Large intestine (tissue), 3 donors: ENCODE results near the gene ZDHHC14. TPM values are rescaled to one million over a fixed set of nuclear protein-coding genes. Genes with fewer than 3 reads are reported as not detected.
"Not testable (repeated sequence)": the region's sequence is repeated elsewhere in the genome, so short reads cannot be mapped to it uniquely, and the experiment has no call there.

ENCODE experiments used
- DNase-seq, 2 donors: peaks; one replicate each; pipeline versions ENCODE4 v3.0.0 to v3.0.0-alpha.2; 2013
- H3K27ac ChIP-seq: one replicate; pipeline ENCODE4 v1.5.1; 2013; ENCODE audit warnings: low read length
- H3K27me3 ChIP-seq: 2 replicates; pipeline ENCODE4 v1.6.1; 2013; ENCODE audit warnings: low read length; ENCODE audit not compliant: control insufficient read depth, insufficient read depth
- H3K36me3 ChIP-seq: 2 replicates; pipeline ENCODE4 v1.6.1; 2013; ENCODE audit warnings: low read length; ENCODE audit not compliant: control insufficient read depth, insufficient read depth
- H3K4me1 ChIP-seq: one replicate; pipeline ENCODE4 v1.6.1; 2013; ENCODE audit warnings: low read length; ENCODE audit not compliant: control insufficient read depth, insufficient read depth
- H3K4me3 ChIP-seq: one replicate; pipeline ENCODE4 v1.5.1; 2013; ENCODE audit warnings: low read length
- H3K9me3 ChIP-seq: one replicate; pipeline ENCODE4 v1.6.1; 2013; ENCODE audit warnings: mild to moderate bottlenecking, low read depth, low read length, moderate library complexity; ENCODE audit not compliant: control insufficient read depth
- WGBS: methylation state at CpG from one replicate; pipeline ENCODE4 v1.1.5; 2013; ENCODE audit warnings: low lambda C conversion rate; ENCODE audit not compliant: insufficient coverage; 5-methylcytosine and 5-hydroxymethylcytosine counted together
- polyA plus RNA-seq: library from polyadenylated mRNA; unstranded; fragments of 120-200 nt; gene quantifications from one replicate; pipeline ENCODE4 v1.2.1, GENCODE V29; 2013

The ZDHHC14 gene
- polyA plus RNA-seq, 1 donor = 26.5 TPM

DNA sequence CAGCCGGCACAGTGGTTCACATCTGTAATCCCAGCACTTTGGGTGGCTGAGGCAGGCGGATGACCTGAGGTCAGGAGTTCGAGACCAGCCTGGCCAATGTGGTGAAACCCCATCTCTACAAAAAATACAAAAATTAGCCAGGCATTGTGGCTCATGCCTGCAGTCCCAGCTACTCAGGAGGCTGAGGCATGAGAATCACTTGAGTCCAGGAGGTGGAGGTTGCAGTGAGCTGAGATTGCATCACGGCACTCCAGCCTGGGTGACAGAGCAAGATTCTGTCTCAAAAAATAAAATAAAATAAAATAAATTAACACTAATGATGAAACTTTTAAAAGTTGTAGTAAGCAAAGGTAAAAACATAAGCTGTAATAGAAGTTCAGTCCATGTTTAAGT lies 82.7 kb downstream of the ZDHHC14 start:
- not testable (repeated sequence) for DNase-seq, H3K27ac ChIP-seq, H3K27me3 ChIP-seq, H3K4me1 ChIP-seq, H3K36me3 ChIP-seq, H3K9me3 ChIP-seq, H3K4me3 ChIP-seq
- WGBS = no CpG with 5 or more reads among the region's 4 CpGs

DNA sequence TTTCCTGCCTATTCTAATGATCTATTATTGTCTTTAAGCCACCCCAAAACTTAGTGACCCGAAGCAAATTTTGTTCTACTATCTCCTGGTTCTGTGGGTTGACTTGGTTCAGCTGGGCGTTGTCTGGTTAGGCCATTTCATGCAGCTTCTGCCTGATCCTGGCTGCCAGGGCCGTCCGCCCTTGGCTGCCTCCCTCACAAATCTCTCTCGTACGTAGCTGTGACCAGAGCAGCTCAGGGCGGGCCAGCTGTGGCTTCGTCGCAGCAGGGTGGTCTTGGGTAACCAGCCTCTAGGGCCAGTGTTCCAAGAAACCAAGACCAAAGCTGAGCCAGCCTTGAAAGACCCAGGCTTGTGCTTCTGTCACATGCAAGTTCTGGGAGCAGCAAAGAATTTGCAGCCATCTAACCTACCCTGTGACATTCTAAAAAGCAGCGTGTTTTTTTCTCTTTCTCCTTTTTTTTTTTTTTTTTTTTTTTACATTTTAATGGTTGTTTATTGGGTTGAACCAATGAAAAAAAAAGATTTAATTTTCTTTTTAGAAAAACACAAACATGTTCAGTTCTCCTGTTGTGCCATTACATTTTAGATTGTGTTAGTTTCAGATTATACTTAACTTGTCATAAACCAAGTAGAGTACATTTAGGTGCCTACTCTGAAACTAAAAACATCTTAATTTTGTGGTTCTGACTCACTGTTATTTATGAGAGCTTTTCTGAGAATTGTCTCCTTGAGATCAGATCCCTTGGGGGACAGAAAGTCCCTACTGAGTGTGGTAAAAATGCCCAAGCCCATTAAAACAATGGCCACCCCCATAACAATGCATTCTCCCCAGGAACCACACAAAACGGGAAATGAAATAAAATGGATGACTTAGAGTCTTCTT lies 83.9 kb downstream of the ZDHHC14 start:
- H3K4me3 ChIP-seq = no peak overlapping the region
- DNase-seq = no peak
- H3K27ac ChIP-seq = no peak overlapping the region
- no peaks in the 10 kb centered on the region for H3K27me3 ChIP-seq
- no peaks in the 10 kb centered on the region for H3K4me1 ChIP-seq
- no peaks in the 10 kb centered on the region for H3K9me3 ChIP-seq
- no peaks in the 10 kb centered on the region for H3K36me3 ChIP-seq
- WGBS = 100% methylated on average over 1 of the region's 11 CpGs

DNA sequence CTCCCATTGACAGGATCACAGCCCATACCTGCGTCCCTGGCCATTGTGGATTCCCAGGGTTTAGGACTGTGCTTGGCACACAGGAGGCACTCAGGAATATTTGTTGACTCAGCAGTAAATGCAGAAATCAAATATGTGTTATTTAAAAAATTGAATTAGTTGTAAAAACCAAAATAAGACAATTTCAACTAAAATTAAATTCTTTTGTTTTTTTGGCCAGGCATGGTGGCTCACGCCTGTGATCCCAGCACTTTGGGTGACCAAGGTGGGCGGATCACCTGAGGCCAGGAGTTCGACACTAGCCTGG lies 85.3 kb downstream of the ZDHHC14 start:
- Histone ChIP-seq H3K27ac (no peak overlapping the region), H3K9me3 (no peaks in the 10 kb centered on the region), H3K27me3 (no peaks in the 10 kb centered on the region), H3K36me3 (no peaks in the 10 kb centered on the region), H3K4me1 (no peaks in the 10 kb centered on the region), H3K4me3 (no peak overlapping the region)
- 100% methylated on average over 1 of the region's 4 CpGs for WGBS
- DNase-seq = no peak

DNA sequence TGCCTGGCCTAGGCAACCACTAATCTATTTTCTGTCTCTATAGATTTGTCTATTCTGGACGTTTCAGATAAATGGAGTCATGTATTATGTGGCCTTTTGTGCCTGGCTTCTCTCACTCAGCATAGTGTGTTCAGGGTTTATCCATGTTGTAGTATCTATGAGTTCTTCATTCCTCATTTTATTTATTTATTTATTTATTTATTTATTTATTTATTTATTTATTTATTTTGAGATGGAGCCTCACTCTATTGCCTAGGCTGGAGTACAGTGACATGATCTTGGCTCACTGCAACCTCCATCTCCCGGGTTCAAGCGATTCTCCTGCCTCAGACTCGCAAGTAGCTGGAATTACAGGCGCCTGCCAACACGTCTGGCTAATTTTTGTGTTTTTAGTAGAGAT lies 86.3 kb downstream of the ZDHHC14 start:
- not testable (repeated sequence) for H3K4me3 ChIP-seq, H3K27me3 ChIP-seq, H3K4me1 ChIP-seq, H3K27ac ChIP-seq, H3K36me3 ChIP-seq, H3K9me3 ChIP-seq, DNase-seq
- WGBS = 100% methylated on average over 1 of the region's 6 CpGs

DNA sequence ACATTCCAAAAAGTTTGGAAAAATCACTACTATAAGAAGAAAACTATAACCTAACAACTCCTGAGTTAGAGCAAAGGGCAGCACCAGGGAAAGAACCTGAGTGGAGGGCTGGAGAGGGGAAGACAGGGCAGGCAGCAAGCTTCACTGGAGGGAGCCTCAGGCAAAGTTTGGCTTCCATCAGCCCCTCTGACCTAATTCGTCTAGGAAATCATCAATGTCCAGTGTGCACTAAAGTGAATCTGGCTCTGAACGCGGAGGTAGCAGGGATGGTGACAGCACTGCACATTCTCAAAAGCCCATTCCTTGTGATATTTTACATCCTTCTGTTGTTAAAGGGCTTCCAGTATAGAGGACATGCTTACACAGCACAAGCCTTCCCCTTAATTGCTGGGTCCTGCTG lies 87.1 kb downstream of the ZDHHC14 start:
- no peaks in the 10 kb centered on the region for H3K36me3 ChIP-seq
- H3K27ac ChIP-seq = no peak overlapping the region
- H3K27me3 ChIP-seq = no peaks in the 10 kb centered on the region
- no CpG with 5 or more reads among the region's 3 CpGs for WGBS
- DNase-seq = no peak
- no peak overlapping the region for H3K4me3 ChIP-seq
- H3K9me3 ChIP-seq = no peaks in the 10 kb centered on the region
- H3K4me1 ChIP-seq = no peaks in the 10 kb centered on the region

DNA sequence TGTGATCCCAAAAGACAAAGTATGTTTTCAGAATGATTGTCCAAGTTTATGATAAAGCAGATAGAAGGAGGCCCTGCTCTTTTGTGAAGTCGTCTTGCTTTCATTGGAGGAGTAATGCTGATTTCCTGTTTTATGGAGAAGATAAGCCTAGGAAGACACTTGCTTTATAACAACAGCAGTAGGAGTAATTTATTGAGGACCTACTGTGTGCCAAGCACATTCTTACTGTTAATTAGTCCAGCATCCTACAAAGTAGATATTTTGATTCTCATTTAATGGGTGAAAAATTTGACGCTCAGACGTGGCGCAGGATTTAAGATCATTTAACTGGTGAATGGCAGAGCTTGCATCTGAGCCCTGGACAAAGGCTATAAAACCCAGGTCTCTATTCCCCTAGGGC lies 87.6 kb downstream of the ZDHHC14 start:
- no peak overlapping the region for H3K27ac ChIP-seq
- H3K9me3 ChIP-seq = no peaks in the 10 kb centered on the region
- no peaks in the 10 kb centered on the region for H3K4me1 ChIP-seq
- H3K27me3 ChIP-seq = no peaks in the 10 kb centered on the region
- DNase-seq = no peak
- no peak overlapping the region for H3K4me3 ChIP-seq
- WGBS = no CpG with 5 or more reads among the region's 4 CpGs
- no peaks in the 10 kb centered on the region for H3K36me3 ChIP-seq

DNA sequence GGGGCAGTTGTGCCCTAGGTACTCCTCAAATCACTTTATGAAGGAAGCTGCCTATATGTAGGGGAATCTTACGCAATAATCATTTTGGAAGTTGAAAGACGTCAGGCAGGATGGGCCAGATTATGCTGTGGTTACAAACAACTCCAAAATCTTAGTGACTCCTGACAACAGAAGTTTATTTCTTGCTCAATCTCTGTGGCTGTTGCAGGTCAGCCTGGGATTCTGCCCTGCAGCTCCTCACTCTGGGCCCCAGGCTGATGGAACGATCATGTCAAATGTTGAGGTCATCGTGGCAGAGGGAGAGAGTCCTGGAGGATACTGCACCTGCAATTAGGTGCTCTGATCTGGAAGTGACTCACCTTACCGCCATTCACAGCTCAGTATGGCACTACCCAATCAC lies 88.4 kb downstream of the ZDHHC14 start:
- WGBS = 80% methylated on average over 1 of the region's 5 CpGs
- Histone ChIP-seq H3K27me3 (no peaks in the 10 kb centered on the region), H3K27ac (no peak overlapping the region), H3K4me3 (no peak overlapping the region), H3K36me3 (no peaks in the 10 kb centered on the region), H3K4me1 (no peaks in the 10 kb centered on the region), H3K9me3 (no peaks in the 10 kb centered on the region)
- no peak for DNase-seq

DNA sequence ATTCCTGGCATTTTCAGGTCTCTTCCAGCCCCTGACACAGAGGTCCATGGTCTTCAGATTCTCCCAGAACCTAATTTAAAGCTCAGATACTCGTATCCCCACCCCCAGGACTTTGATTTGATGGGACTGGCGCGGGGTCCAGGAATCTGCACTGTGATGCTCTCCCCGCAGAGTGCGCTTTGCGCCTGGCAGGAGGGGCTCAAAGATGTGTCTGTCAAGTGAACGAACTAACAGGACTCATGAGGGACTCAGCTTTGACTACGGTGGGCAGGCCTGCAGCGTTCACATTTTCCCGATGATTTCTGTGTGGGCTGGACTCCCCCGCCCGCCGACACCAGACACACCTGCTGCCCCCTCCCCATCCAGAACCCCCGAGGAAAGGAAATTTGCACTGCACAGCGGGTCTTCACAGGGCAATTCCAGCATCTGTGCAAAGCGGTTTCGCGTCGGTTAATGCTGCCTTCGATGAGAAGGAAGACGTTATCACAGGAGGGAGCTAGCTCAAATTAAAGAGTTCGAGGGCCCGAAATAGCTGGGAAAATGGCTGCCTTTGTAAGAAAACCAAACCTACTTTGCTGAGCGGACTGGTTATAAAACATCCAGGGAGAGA lies 90.2 kb downstream of the ZDHHC14 start:
- Histone ChIP-seq H3K9me3 (no peaks in the 10 kb centered on the region), H3K36me3 (no peaks in the 10 kb centered on the region), H3K27ac (no peak overlapping the region), H3K27me3 (no peaks in the 10 kb centered on the region), H3K4me1 (no peaks in the 10 kb centered on the region), H3K4me3 (no peak overlapping the region)
- 91% methylated on average over 6 of the region's 24 CpGs for WGBS
- DNase-seq = no peak

DNA sequence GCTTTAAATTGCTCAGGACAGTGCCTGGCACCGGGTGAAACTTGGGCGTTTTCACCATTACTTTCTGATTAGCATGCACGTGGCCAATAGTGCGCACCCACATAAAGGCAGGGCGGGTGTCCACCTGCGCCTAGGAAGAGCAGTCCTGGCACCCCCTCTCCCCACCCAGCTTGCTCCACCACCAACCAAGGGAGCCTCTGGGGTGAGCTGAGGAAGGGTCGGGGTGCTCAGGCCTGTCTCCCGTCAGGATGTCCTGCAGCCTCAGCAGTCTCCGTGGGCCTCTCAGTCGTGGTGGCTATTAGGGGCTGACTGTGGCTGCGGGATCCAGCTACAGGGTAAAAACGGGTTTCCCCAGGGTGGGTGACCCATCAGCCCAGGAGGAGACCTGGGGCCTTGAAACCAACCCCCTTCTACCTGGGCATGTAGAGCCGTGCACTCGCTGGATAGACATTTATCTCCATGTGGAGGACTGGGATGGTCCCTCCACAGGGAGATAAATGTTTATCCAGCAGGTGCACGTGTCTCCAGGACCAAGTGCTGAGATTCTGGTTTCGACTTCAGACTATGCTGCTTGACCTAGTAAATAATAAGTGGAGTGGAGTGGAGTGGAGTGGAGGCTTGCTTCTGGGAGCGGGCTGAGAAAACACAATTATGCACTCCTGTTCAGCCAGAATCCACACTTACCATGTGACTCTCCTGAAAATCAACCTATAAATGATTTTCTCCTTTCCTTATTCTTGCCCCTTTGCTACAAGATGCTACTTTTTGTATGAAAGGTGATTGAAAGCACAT lies 91.1 kb downstream of the ZDHHC14 start:
- no peak overlapping the region for H3K4me3 ChIP-seq
- DNase-seq = no peak
- no peaks in the 10 kb centered on the region for H3K27me3 ChIP-seq
- H3K36me3 ChIP-seq = no peaks in the 10 kb centered on the region
- H3K27ac ChIP-seq = no peak overlapping the region
- H3K4me1 ChIP-seq = no peaks in the 10 kb centered on the region
- no peaks in the 10 kb centered on the region for H3K9me3 ChIP-seq
- WGBS = no CpG with 5 or more reads among the region's 17 CpGs

DNA sequence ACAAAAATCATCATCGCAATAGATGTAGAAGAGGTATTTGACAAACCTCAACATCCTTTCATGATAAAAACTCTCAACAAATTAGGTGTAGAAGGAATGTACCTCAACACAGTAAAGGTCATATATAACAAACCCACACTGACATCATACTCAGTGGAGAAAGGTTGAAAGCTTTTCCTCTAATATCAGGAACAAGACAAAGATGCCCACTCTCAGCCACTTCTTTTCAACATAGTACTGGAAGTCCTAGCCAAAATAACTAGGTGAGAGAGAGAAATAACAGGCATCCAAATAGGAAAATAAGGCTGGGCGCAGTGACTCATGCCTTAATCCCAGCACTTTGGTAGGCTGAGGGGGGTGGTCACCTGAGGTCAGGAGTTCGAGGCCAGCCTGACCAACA lies 95.8 kb downstream of the ZDHHC14 start:
- no peak overlapping the region for H3K4me3 ChIP-seq
- H3K27me3 ChIP-seq = no peaks in the 10 kb centered on the region
- H3K36me3 ChIP-seq = no peaks in the 10 kb centered on the region
- H3K9me3 ChIP-seq = no peaks in the 10 kb centered on the region
- DNase-seq = no peak
- H3K27ac ChIP-seq = no peak overlapping the region
- 100% methylated on average over 1 of the region's 3 CpGs for WGBS
- no peaks in the 10 kb centered on the region for H3K4me1 ChIP-seq
